Smooth muscle cell (in vitro differentiated cells): Measurements from ENCODE around the gene CTNNA2. TPM values are rescaled to one million over a fixed set of nuclear protein-coding genes. Genes with fewer than 3 reads are reported as not detected.

Source experiments
- DNase-seq: peaks from one replicate; lab custom pipeline; 2025; ENCODE audit not compliant: unreplicated experiment; lab: John Stamatoyannopoulos, UW
- H2AFZ ChIP-seq: fragments of 200-600 bp; sonication (generic); 2 replicates; pipeline ENCODE4 v1.6.0; 2016; ENCODE audit warnings: antibody characterized with exemption, low read depth, mild to moderate bottlenecking
- H3F3A ChIP-seq: fragments of 200-600 bp; sonication (generic); 2 replicates; pipeline ENCODE4 v1.6.0; 2017; ENCODE audit warnings: antibody characterized with exemption, low read depth
- H3K27ac ChIP-seq: fragments of 200-600 bp; sonication (generic); 2 replicates; pipeline ENCODE4 v1.5.1; 2016; ENCODE audit warnings: low read depth, mild to moderate bottlenecking
- H3K27me3 ChIP-seq: fragments of 200-600 bp; sonication (generic); 2 replicates; pipeline ENCODE4 v1.6.1; 2016; ENCODE audit warnings: low read depth, mild to moderate bottlenecking
- H3K36me3 ChIP-seq: fragments of 200-600 bp; sonication (generic); 2 replicates; pipeline ENCODE4 v1.5.1; 2016; ENCODE audit warnings: low read depth
- H3K4me1 ChIP-seq: fragments of 200-600 bp; sonication (generic); 2 replicates; pipeline ENCODE4 v1.5.1; 2016; ENCODE audit warnings: low read depth
- H3K4me2 ChIP-seq: fragments of 200-600 bp; sonication (generic); 2 replicates; pipeline ENCODE4 v1.6.0; 2016; ENCODE audit warnings: mild to moderate bottlenecking
- H3K4me3 ChIP-seq: fragments of 200-600 bp; sonication (generic); 2 replicates; pipeline ENCODE4 v1.5.1; 2016; ENCODE audit warnings: mild to moderate bottlenecking
- H3K79me2 ChIP-seq: fragments of 200-600 bp; sonication (generic); 2 replicates; pipeline ENCODE4 v1.6.0; 2016; ENCODE audit warnings: low read depth, mild to moderate bottlenecking
- H3K9ac ChIP-seq: fragments of 200-600 bp; sonication (generic); 2 replicates; pipeline ENCODE4 v1.6.0; 2016; ENCODE audit warnings: low read depth
- H3K9me3 ChIP-seq: fragments of 200-600 bp; sonication (generic); replicated peaks from 2 replicates; pipeline ENCODE4 v1.5.1; 2016; ENCODE audit warnings: low read depth
- H4K20me1 ChIP-seq: fragments of 200-600 bp; sonication (generic); 2 replicates; pipeline ENCODE4 v1.6.0; 2016; ENCODE audit warnings: low read depth
- WGBS: methylation state at CpG from one replicate; pipeline ENCODE4 v1.1.7; 2016; ENCODE audit warnings: low lambda C conversion rate; 5-methylcytosine and 5-hydroxymethylcytosine counted together
- polyA plus RNA-seq: library from polyadenylated mRNA; unstranded; fragments of >200 nt; fragmentation: Nextera tagmentation; extraction: Ambion mirVana; gene quantifications from 2 replicates; pipeline ENCODE4 v1.2.1, GENCODE V29; 2016
- total RNA-seq: library from RNA; depleted of rRNA; stranded (reverse); fragments of >200 nt; gene quantifications from 2 replicates; pipeline ENCODE4 v1.2.3, GENCODE V29; 2014
- TF ChIP-seq, protein P1 (sequence below): fragments of 200-600 bp; sonication (generic); IDR thresholded peaks from 2 replicates; pipeline ENCODE4 v1.5.1; 2017; ENCODE audit warnings: borderline replicate concordance, mild to moderate bottlenecking, antibody characterized with exemption; ENCODE audit not compliant: insufficient read depth, poor library complexity, severe bottlenecking

CTNNA2 gene
- total and polyA plus RNA-seq, 2 experiments from 2014 or later, result not detected

DNA sequence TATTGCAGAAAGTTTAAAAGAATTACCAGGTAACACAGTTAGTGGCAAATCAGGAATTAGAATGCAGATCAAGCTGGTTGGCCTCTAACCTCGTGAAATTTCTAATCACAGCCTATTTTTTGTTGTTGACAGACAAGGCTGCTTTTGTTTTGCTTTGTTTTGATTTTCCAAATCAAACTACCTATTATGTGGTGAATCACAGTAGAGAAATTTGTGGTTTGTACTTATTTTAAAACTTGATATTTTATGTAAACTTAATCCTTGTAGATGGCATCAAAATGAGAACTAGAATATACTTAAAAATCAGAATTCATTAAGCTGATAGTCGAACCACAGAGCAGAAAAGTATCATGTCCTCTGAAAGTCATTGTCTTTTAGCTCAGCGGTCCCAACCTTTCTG lies 258.1 kb downstream of the CTNNA2 start:
- H3K4me3 ChIP-seq, result no peak overlapping the region
- H3K27me3 ChIP-seq, result no peaks in the 10 kb centered on the region
- H3K9me3 ChIP-seq, result no peaks in the 10 kb centered on the region
- WGBS, result 84% methylated on average over 3 of the region's 3 CpGs
- no peak overlapping the region for H3K9ac ChIP-seq
- TF ChIP-seq, protein P1, sequence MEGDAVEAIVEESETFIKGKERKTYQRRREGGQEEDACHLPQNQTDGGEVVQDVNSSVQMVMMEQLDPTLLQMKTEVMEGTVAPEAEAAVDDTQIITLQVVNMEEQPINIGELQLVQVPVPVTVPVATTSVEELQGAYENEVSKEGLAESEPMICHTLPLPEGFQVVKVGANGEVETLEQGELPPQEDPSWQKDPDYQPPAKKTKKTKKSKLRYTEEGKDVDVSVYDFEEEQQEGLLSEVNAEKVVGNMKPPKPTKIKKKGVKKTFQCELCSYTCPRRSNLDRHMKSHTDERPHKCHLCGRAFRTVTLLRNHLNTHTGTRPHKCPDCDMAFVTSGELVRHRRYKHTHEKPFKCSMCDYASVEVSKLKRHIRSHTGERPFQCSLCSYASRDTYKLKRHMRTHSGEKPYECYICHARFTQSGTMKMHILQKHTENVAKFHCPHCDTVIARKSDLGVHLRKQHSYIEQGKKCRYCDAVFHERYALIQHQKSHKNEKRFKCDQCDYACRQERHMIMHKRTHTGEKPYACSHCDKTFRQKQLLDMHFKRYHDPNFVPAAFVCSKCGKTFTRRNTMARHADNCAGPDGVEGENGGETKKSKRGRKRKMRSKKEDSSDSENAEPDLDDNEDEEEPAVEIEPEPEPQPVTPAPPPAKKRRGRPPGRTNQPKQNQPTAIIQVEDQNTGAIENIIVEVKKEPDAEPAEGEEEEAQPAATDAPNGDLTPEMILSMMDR, result no peak
- H3K79me2 ChIP-seq, result no peaks in the 10 kb centered on the region
- no peak overlapping the region for H3K4me2 ChIP-seq
- H4K20me1 ChIP-seq, result no peaks in the 10 kb centered on the region
- H3F3A ChIP-seq, result no peaks in the 10 kb centered on the region
- no peak for DNase-seq
- no peak overlapping the region for H3K27ac ChIP-seq
- H2AFZ ChIP-seq, result no peak overlapping the region
- no peaks in the 10 kb centered on the region for H3K36me3 ChIP-seq
- H3K4me1 ChIP-seq, result no peaks in the 10 kb centered on the region

DNA sequence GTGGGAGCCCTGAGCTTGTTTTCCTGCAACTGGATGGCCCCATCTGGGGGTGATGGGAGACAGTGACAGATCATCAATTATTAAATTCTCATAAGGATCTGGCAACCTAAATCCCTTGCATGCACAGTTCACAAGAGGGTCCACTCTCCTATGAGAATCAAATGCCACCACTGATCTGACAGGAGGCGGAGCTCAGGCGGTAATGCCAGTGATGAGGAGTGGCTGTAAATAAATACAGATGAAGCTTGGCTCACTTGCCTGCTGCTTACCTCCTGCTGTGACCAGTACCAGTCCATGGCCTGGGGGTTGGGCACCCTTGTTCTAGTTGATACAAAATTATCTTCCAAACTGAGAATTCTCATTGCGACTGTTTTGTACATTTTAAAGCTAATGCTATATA lies 258.6 kb downstream of the CTNNA2 start:
- Histone ChIP-seq H3K27ac (no peak overlapping the region), H3K79me2 (no peaks in the 10 kb centered on the region), H2AFZ (no peak overlapping the region), H3K27me3 (no peaks in the 10 kb centered on the region), H3K36me3 (no peaks in the 10 kb centered on the region), H3K4me1 (no peaks in the 10 kb centered on the region), H3K9me3 (no peaks in the 10 kb centered on the region), H3K4me3 (no peak overlapping the region), H3K9ac (no peak overlapping the region), H3K4me2 (no peak overlapping the region), H3F3A (no peaks in the 10 kb centered on the region), H4K20me1 (no peaks in the 10 kb centered on the region)
- DNase-seq, result no peak
- TF ChIP-seq, protein P1, result no peak
- 86% methylated on average over 3 of the region's 3 CpGs for WGBS

DNA sequence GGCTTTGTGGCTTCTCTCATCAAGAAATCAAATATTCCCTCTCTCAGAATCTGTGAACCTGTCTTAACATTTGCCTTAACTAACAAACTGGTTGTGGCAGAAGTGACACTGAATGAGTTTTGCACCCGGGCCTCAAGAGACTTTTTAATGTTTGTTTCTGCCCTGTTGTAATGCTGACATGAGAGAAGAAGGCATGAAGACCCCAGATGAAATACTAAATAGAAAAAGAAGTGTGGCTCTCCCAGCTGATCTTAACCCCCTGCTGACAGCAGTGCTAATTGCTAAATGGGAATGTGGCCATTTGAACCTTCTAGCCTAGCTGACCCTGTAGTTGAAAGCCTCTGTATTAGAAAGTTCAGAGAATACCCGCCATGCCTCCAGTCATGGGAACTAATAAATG lies 261.2 kb downstream of the CTNNA2 start:
- H3K27ac ChIP-seq, result no peak overlapping the region
- H3K9me3 ChIP-seq, result no peaks in the 10 kb centered on the region
- no peaks in the 10 kb centered on the region for H3K36me3 ChIP-seq
- TF ChIP-seq, protein P1, result no peak
- no peak overlapping the region for H3K9ac ChIP-seq
- 91% methylated on average over 2 of the region's 2 CpGs for WGBS
- H3K4me3 ChIP-seq, result no peak overlapping the region
- no peaks in the 10 kb centered on the region for H3K79me2 ChIP-seq
- no peaks in the 10 kb centered on the region for H4K20me1 ChIP-seq
- DNase-seq, result no peak
- H3F3A ChIP-seq, result no peaks in the 10 kb centered on the region
- no peak overlapping the region for H3K4me2 ChIP-seq
- H3K4me1 ChIP-seq, result no peaks in the 10 kb centered on the region
- no peaks in the 10 kb centered on the region for H3K27me3 ChIP-seq
- H2AFZ ChIP-seq, result no peak overlapping the region

DNA sequence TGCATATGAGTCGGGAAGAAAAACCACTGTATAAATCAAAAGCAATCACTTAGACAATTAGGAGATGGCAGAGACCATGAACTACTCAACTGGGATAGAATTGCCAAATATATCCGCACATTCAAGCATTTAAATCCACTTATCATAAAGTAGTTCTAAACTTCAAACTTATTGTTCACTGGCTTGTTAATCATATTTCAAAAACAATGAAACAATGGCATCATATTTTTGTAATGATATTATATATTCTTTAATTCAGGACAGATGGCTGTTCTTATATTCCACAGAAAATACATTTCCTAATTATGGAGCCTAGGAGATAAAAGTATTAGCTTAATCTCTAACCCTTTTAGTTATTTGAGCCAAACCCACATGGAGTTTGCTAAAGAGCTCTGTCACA lies 263.6 kb downstream of the CTNNA2 start:
- no peaks in the 10 kb centered on the region for H3F3A ChIP-seq
- H3K36me3 ChIP-seq, result no peaks in the 10 kb centered on the region
- no peaks in the 10 kb centered on the region for H3K4me1 ChIP-seq
- H3K27ac ChIP-seq, result no peak overlapping the region
- H3K79me2 ChIP-seq, result no peaks in the 10 kb centered on the region
- no peak for DNase-seq
- no peaks in the 10 kb centered on the region for H3K9me3 ChIP-seq
- no peak overlapping the region for H3K4me2 ChIP-seq
- WGBS, result 93% methylated on average over 2 of the region's 2 CpGs
- no peaks in the 10 kb centered on the region for H4K20me1 ChIP-seq
- no peak overlapping the region for H3K4me3 ChIP-seq
- no peak overlapping the region for H2AFZ ChIP-seq
- TF ChIP-seq, protein P1, result no peak
- no peaks in the 10 kb centered on the region for H3K27me3 ChIP-seq
- no peak overlapping the region for H3K9ac ChIP-seq
